GM12864 (cell line): ENCODE measurements around the gene SLC5A4.
"Not testable (repeated sequence)": the region's sequence is repeated elsewhere in the genome, so short reads cannot be mapped to it uniquely, and the experiment has no call there.

Experiments used
- DNase-seq: peaks from one replicate; pipeline ENCODE4 v3.0.0-alpha.2; 2011; ENCODE audit warnings: low read depth
- H3K4me3 ChIP-seq: 2 replicates; pipeline ENCODE4 v1.5.1; 2011; ENCODE audit warnings: mild to moderate bottlenecking, low read depth, low read length, control low read depth
- TF ChIP-seq, protein P1 (sequence below): IDR thresholded peaks from 2 replicates; pipeline ENCODE4 v1.5.1; 2011; ENCODE audit warnings: low read depth, mild to moderate bottlenecking, moderate library complexity, low read length, control low read depth, inconsistent platforms; ENCODE audit errors: missing control alignments

SLC5A4 gene

GRCh38 chr22:32202161-32202538, 53.0 kb downstream of the SLC5A4 start:
- H3K4me3 ChIP-seq = no peak overlapping the region
- no peak for DNase-seq
- TF ChIP-seq, protein P1, sequence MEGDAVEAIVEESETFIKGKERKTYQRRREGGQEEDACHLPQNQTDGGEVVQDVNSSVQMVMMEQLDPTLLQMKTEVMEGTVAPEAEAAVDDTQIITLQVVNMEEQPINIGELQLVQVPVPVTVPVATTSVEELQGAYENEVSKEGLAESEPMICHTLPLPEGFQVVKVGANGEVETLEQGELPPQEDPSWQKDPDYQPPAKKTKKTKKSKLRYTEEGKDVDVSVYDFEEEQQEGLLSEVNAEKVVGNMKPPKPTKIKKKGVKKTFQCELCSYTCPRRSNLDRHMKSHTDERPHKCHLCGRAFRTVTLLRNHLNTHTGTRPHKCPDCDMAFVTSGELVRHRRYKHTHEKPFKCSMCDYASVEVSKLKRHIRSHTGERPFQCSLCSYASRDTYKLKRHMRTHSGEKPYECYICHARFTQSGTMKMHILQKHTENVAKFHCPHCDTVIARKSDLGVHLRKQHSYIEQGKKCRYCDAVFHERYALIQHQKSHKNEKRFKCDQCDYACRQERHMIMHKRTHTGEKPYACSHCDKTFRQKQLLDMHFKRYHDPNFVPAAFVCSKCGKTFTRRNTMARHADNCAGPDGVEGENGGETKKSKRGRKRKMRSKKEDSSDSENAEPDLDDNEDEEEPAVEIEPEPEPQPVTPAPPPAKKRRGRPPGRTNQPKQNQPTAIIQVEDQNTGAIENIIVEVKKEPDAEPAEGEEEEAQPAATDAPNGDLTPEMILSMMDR = no peak

DNA sequence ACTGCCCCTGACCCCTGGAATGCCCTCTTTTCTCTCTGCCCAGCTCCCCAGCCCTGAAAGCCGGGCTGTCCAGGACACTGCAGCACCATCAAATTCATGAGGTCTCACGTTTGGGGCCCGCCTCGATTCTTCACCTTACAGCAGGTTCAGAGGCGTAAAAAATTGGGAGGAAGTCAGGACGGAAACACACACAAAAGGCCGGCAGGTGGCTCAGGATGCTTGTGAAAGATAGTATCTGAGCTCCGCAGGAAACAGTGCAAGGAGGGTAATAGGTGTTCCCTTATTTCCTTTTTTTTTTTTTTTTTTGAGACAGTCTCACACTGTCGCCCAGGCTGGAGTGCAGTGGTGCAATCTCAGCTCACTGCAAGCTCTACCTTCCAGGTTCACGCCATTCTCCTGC, 54.4 kb downstream of the SLC5A4 start:
- DNase-seq = no peak
- H3K4me3 ChIP-seq = no peak overlapping the region
- TF ChIP-seq, protein P1 = no peak

GRCh38 chr22:32199961-32200360, 55.2 kb downstream of the SLC5A4 start:
- H3K4me3 ChIP-seq = no peak overlapping the region
- TF ChIP-seq, protein P1 = no peak
- no peak for DNase-seq

GRCh38 chr22:32199341-32199740, 55.8 kb downstream of the SLC5A4 start:
- TF ChIP-seq, protein P1 = no peak
- no peak for DNase-seq
- no peak overlapping the region for H3K4me3 ChIP-seq

GRCh38 chr22:32197553-32198226, 57.5 kb downstream of the SLC5A4 start:
- H3K4me3 ChIP-seq, DNase-seq: not testable (repeated sequence)

DNA sequence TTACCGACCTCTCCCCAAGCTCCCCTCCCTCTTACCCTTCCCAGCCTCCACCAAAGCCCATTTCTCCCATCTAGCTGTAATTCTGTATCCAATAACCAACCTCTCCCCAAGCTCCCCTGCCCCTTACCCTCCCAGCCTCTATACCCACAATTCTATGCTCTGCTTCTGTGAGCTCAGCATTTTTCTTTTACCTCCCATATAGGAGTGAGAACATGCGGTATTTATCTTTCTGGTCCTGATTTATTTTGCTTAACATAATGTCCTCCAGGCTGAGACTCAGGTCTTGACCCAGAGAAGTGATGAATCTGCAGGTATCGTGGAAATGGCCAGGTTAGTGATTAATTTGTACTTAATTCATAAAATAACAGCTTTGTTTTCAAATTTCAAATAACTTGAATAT, 59.2 kb downstream of the SLC5A4 start:
- DNase-seq = not testable (repeated sequence)

GRCh38 chr22:32193346-32193745, 61.8 kb downstream of the SLC5A4 start:
- not testable (repeated sequence) for DNase-seq, H3K4me3 ChIP-seq

More for the DNA sequence above, 59.2 kb downstream of the SLC5A4 start:
- not testable (repeated sequence) for H3K4me3 ChIP-seq

GRCh38 chr22:32191021-32191420, 64.1 kb downstream of the SLC5A4 start:
- not testable (repeated sequence) for DNase-seq, H3K4me3 ChIP-seq

GRCh38 chr22:32185821-32186220, 69.3 kb downstream of the SLC5A4 start:
- no peak for DNase-seq
- TF ChIP-seq, protein P1 = no peak
- H3K4me3 ChIP-seq = no peak overlapping the region
